WTC11 (cell line): ENCODE results near the gene RPRM. TPM values are rescaled to one million over a fixed set of nuclear protein-coding genes. Genes with fewer than 3 reads are reported as not detected.

Experiments used
- ATAC-seq: fragments of 200-7000 bp; cut with Tn5 transposase; 2 replicates; pipeline ENCODE4 v1.10.0; 2021; ENCODE audit warnings: mild to moderate bottlenecking, moderate library complexity
- CTCF ChIA-PET: fragments of 300-600 bp; sonication (Branson Sonifier 250); formaldehyde crosslinking; loops from one replicate; lab custom pipeline; 2021; ENCODE audit warnings: antibody characterized with exemption; lab: Charles Lee
- POLR2A ChIA-PET: fragments of 350-600 bp; sonication (Branson Sonifier 250); formaldehyde crosslinking; loops from one replicate; lab custom pipeline; 2021; ENCODE audit warnings: antibody characterized with exemption; lab: Charles Lee
- DNase-seq: peaks from one replicate; pipeline ENCODE4 v3.0.0; 2021; ENCODE audit warnings: low spot score
- H3K27ac Mint-ChIP-seq: 2 replicates; pipeline ENCODE4 v1.8.0; 2021; ENCODE audit warnings: mixed read lengths
- H3K27me3 Mint-ChIP-seq: 2 replicates; pipeline ENCODE4 v1.8.0; 2021; ENCODE audit warnings: low read depth, mild to moderate bottlenecking, moderate library complexity, mixed read lengths
- H3K36me3 Mint-ChIP-seq: 2 replicates; pipeline ENCODE4 v1.8.0; 2021; ENCODE audit warnings: mixed read lengths
- H3K4me1 Mint-ChIP-seq: 2 replicates; pipeline ENCODE4 v1.8.0; 2022; ENCODE audit warnings: mixed read lengths
- H3K4me3 Mint-ChIP-seq: 2 replicates; pipeline ENCODE4 v1.8.0; 2021; ENCODE audit warnings: mild to moderate bottlenecking, moderate library complexity, mixed read lengths
- H3K9me3 Mint-ChIP-seq: 2 replicates; pipeline ENCODE4 v1.8.0; 2021; ENCODE audit warnings: mixed read lengths
- CBFB ChIP-seq: sonication (generic); formaldehyde crosslinking; IDR thresholded peaks from 2 replicates; pipeline ENCODE4 v1.8.1; 2022; ENCODE audit warnings: mild to moderate bottlenecking, low read depth, missing genetic modification reagents
- FOXP1 ChIP-seq: sonication (generic); formaldehyde crosslinking; IDR thresholded peaks from 2 replicates; pipeline ENCODE4 v1.8.0; 2022; ENCODE audit warnings: missing genetic modification reagents, mild to moderate bottlenecking, moderate library complexity, borderline replicate concordance
- JUN ChIP-seq: sonication (generic); formaldehyde crosslinking; IDR thresholded peaks from 2 replicates; pipeline ENCODE4 v1.8.0; 2023; ENCODE audit warnings: mild to moderate bottlenecking, missing genetic modification reagents
- MYBL2 ChIP-seq: sonication (generic); formaldehyde crosslinking; IDR thresholded peaks from 2 replicates; pipeline ENCODE4 v1.8.1; 2023; ENCODE audit warnings: mild to moderate bottlenecking, moderate library complexity, missing genetic modification reagents
- NFATC4 ChIP-seq: fragments of 250-450 bp; sonication (Bioruptor Pico); IDR thresholded peaks from 2 replicates; pipeline ENCODE4 v1.9.0; 2021; ENCODE audit warnings: mild to moderate bottlenecking
- NFYB ChIP-seq: sonication (generic); formaldehyde crosslinking; conservative IDR thresholded peaks from 2 replicates; pipeline ENCODE4 v1.8.0; 2022; ENCODE audit warnings: low read depth, missing genetic modification reagents
- PRRX2 ChIP-seq: fragments of 250-450 bp; sonication (Bioruptor Pico); IDR thresholded peaks from 2 replicates; pipeline ENCODE4 v1.8.0; 2021; ENCODE audit warnings: mild to moderate bottlenecking
- SP1 ChIP-seq: sonication (generic); formaldehyde crosslinking; conservative IDR thresholded peaks from 2 replicates; pipeline ENCODE4 v1.8.1; 2022; ENCODE audit warnings: missing genetic modification reagents
- ZBTB21 ChIP-seq: sonication (generic); formaldehyde crosslinking; IDR thresholded peaks from 2 replicates; pipeline ENCODE4 v1.8.1; 2023; ENCODE audit warnings: mild to moderate bottlenecking, missing genetic modification reagents, borderline replicate concordance
- ZNF138 ChIP-seq: sonication (generic); formaldehyde crosslinking; conservative IDR thresholded peaks from 2 replicates; pipeline ENCODE4 v1.8.1; 2022; ENCODE audit warnings: mild to moderate bottlenecking, moderate library complexity, missing genetic modification reagents
- ZNF232 ChIP-seq: sonication (generic); formaldehyde crosslinking; IDR thresholded peaks from 2 replicates; pipeline ENCODE4 v1.8.0; 2022; ENCODE audit warnings: mild to moderate bottlenecking, missing genetic modification reagents
- ZNF263 ChIP-seq: sonication (generic); formaldehyde crosslinking; IDR thresholded peaks from 2 replicates; pipeline ENCODE4 v1.8.1; 2022; ENCODE audit warnings: low read depth, mild to moderate bottlenecking, moderate library complexity, missing genetic modification reagents
- ZNF317 ChIP-seq: sonication (generic); formaldehyde crosslinking; IDR thresholded peaks from 2 replicates; pipeline ENCODE4 v1.8.1; 2023; ENCODE audit warnings: low read depth, mild to moderate bottlenecking, moderate library complexity, missing genetic modification reagents, borderline replicate concordance
- ZNF396 ChIP-seq: fragments of 250-450 bp; sonication (Bioruptor Pico); IDR thresholded peaks from 2 replicates; pipeline ENCODE4 v1.8.0; 2021; ENCODE audit warnings: mild to moderate bottlenecking, moderate library complexity, borderline replicate concordance
- total RNA-seq: library from RNA; stranded (reverse); gene quantifications from 3 replicates; pipeline ENCODE4 v1.2.3, GENCODE V29; 2021
- TF ChIP-seq, protein P1 (sequence below): sonication (generic); formaldehyde crosslinking; IDR thresholded peaks from 2 replicates; pipeline ENCODE4 v1.8.0; 2023; ENCODE audit warnings: missing genetic modification reagents, mild to moderate bottlenecking, borderline replicate concordance
- TF ChIP-seq, protein P2 (sequence below): sonication (generic); formaldehyde crosslinking; IDR thresholded peaks from 2 replicates; pipeline ENCODE4 v1.8.1; 2022; ENCODE audit warnings: low read depth, mild to moderate bottlenecking, moderate library complexity, missing genetic modification reagents, borderline replicate concordance
- TF ChIP-seq, protein P3 (sequence below): sonication (generic); formaldehyde crosslinking; IDR thresholded peaks from 2 replicates; pipeline ENCODE4 v1.8.1; 2023; ENCODE audit warnings: mild to moderate bottlenecking, missing genetic modification reagents, borderline replicate concordance
- TF ChIP-seq, protein P4 (sequence below): sonication (generic); formaldehyde crosslinking; IDR thresholded peaks from 2 replicates; pipeline ENCODE4 v1.8.1; 2023; ENCODE audit warnings: mild to moderate bottlenecking, missing genetic modification reagents, moderate library complexity
- TF ChIP-seq, protein P5 (sequence below): sonication (generic); formaldehyde crosslinking; IDR thresholded peaks from 2 replicates; pipeline ENCODE4 v1.8.0; 2022; ENCODE audit warnings: mild to moderate bottlenecking, missing genetic modification reagents
- TF ChIP-seq, protein P6 (sequence below): sonication (generic); formaldehyde crosslinking; conservative IDR thresholded peaks from 2 replicates; pipeline ENCODE4 v1.8.1; 2022; ENCODE audit warnings: mild to moderate bottlenecking, missing genetic modification reagents
- TF ChIP-seq, protein P7 (sequence below): sonication (generic); formaldehyde crosslinking; IDR thresholded peaks from 2 replicates; pipeline ENCODE4 v1.8.0; 2023; ENCODE audit warnings: mild to moderate bottlenecking, missing genetic modification reagents

The RPRM gene
- total RNA-seq, 1 experiment from 2014 or later, result 28.1 TPM

DNA sequence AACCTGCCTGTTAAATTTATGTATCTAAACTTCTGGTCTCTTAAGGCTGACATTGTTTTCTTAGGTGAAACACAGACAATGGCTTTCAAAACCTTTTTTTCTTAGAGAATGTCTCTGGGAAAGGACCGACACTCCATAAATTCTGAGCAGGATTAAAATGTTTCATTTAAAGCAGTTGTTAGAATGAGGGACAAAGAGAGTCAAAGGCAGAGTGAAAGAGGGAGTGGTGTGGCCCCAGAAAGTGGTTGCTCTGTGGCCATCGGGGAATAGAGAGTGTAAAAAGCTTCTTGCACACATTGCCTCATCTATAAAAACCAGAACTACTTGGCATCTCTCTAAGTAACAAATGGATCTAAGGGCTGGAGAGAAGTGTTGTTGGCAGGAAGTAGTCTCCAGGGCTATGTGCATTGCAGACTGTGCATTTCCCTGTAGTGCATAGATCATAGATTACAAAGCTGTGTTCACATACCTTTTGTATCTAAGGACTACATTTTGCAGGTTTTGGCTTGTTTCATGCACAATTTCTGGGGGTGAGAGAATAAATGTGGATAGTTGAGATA lies 3.6 kb downstream of the RPRM start:
- Mint-ChIP-seq H3K36me3 (no peaks in the 10 kb centered on the region), H3K27me3 (no peaks in the 10 kb centered on the region), H3K27ac (no peak overlapping the region)
- CTCF ChIA-PET, result no interaction called here
- TF ChIP-seq ZNF263 (no peak), ZNF396 (CRISPR knock-in tag) (no peak), ZNF138 (CRISPR knock-in tag) (no peak), SP1 (CRISPR knock-in tag) (no peak), JUN (no peak), MYBL2 (no peak), ZNF317 (CRISPR knock-in tag) (no peak), NFYB (CRISPR knock-in tag) (no peak)
- TF ChIP-seq, protein P1, sequence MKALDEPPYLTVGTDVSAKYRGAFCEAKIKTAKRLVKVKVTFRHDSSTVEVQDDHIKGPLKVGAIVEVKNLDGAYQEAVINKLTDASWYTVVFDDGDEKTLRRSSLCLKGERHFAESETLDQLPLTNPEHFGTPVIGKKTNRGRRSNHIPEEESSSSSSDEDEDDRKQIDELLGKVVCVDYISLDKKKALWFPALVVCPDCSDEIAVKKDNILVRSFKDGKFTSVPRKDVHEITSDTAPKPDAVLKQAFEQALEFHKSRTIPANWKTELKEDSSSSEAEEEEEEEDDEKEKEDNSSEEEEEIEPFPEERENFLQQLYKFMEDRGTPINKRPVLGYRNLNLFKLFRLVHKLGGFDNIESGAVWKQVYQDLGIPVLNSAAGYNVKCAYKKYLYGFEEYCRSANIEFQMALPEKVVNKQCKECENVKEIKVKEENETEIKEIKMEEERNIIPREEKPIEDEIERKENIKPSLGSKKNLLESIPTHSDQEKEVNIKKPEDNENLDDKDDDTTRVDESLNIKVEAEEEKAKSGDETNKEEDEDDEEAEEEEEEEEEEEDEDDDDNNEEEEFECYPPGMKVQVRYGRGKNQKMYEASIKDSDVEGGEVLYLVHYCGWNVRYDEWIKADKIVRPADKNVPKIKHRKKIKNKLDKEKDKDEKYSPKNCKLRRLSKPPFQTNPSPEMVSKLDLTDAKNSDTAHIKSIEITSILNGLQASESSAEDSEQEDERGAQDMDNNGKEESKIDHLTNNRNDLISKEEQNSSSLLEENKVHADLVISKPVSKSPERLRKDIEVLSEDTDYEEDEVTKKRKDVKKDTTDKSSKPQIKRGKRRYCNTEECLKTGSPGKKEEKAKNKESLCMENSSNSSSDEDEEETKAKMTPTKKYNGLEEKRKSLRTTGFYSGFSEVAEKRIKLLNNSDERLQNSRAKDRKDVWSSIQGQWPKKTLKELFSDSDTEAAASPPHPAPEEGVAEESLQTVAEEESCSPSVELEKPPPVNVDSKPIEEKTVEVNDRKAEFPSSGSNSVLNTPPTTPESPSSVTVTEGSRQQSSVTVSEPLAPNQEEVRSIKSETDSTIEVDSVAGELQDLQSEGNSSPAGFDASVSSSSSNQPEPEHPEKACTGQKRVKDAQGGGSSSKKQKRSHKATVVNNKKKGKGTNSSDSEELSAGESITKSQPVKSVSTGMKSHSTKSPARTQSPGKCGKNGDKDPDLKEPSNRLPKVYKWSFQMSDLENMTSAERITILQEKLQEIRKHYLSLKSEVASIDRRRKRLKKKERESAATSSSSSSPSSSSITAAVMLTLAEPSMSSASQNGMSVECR (CRISPR knock-in tag), result no peak
- TF ChIP-seq, protein P2, sequence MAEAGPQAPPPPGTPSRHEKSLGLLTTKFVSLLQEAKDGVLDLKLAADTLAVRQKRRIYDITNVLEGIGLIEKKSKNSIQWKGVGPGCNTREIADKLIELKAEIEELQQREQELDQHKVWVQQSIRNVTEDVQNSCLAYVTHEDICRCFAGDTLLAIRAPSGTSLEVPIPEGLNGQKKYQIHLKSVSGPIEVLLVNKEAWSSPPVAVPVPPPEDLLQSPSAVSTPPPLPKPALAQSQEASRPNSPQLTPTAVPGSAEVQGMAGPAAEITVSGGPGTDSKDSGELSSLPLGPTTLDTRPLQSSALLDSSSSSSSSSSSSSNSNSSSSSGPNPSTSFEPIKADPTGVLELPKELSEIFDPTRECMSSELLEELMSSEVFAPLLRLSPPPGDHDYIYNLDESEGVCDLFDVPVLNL (CRISPR knock-in tag), result no peak
- TF ChIP-seq, protein P3, sequence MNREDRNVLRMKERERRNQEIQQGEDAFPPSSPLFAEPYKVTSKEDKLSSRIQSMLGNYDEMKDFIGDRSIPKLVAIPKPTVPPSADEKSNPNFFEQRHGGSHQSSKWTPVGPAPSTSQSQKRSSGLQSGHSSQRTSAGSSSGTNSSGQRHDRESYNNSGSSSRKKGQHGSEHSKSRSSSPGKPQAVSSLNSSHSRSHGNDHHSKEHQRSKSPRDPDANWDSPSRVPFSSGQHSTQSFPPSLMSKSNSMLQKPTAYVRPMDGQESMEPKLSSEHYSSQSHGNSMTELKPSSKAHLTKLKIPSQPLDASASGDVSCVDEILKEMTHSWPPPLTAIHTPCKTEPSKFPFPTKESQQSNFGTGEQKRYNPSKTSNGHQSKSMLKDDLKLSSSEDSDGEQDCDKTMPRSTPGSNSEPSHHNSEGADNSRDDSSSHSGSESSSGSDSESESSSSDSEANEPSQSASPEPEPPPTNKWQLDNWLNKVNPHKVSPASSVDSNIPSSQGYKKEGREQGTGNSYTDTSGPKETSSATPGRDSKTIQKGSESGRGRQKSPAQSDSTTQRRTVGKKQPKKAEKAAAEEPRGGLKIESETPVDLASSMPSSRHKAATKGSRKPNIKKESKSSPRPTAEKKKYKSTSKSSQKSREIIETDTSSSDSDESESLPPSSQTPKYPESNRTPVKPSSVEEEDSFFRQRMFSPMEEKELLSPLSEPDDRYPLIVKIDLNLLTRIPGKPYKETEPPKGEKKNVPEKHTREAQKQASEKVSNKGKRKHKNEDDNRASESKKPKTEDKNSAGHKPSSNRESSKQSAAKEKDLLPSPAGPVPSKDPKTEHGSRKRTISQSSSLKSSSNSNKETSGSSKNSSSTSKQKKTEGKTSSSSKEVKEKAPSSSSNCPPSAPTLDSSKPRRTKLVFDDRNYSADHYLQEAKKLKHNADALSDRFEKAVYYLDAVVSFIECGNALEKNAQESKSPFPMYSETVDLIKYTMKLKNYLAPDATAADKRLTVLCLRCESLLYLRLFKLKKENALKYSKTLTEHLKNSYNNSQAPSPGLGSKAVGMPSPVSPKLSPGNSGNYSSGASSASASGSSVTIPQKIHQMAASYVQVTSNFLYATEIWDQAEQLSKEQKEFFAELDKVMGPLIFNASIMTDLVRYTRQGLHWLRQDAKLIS (CRISPR knock-in tag), result no peak
- TF ChIP-seq, all 79 proteins: peak for 0
- ATAC-seq, result no peak
- no peak for DNase-seq
- H3K4me1 Mint-ChIP-seq, result peaks cover 58% of the 10 kb centered on the region
- peaks cover 3% of the 10 kb centered on the region; the same call in 1 of the 2 replicates for H3K9me3 Mint-ChIP-seq
- POLR2A ChIA-PET, result no interaction called here
- H3K4me3 Mint-ChIP-seq, result peak overlapping the region; percentile 79

DNA sequence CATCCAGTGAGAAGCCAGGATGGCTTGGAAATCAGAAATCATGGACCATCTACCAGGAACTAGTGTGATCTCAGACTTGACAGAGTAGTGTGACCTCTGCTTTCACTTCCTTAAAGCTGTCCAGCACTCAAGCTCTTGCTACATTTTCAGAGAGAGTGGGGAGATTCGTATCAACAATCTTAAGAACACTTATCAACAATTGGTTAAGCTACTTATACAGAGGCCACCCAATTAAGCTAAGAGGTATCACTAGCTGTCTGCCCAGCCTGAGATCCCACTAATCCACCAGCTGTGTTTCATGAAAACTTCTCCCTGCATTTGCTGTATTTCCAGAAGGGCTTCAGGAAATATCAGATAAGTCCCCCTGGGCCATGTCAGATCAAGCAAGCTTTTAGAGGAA lies 4.2 kb downstream of the RPRM start:
- Mint-ChIP-seq H3K4me1 (peaks cover 56% of the 10 kb centered on the region), H3K4me3 (no peak overlapping the region), H3K9me3 (peaks cover 3% of the 10 kb centered on the region; the same call in 1 of the 2 replicates), H3K27me3 (no peaks in the 10 kb centered on the region), H3K27ac (no peak overlapping the region), H3K36me3 (no peaks in the 10 kb centered on the region)
- ChIA-PET CTCF (no interaction called here), POLR2A (no interaction called here)
- no peak for ATAC-seq
- no peak for DNase-seq
- TF ChIP-seq, protein P4, sequence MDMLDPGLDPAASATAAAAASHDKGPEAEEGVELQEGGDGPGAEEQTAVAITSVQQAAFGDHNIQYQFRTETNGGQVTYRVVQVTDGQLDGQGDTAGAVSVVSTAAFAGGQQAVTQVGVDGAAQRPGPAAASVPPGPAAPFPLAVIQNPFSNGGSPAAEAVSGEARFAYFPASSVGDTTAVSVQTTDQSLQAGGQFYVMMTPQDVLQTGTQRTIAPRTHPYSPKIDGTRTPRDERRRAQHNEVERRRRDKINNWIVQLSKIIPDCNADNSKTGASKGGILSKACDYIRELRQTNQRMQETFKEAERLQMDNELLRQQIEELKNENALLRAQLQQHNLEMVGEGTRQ (CRISPR knock-in tag), result no peak
- TF ChIP-seq, protein P5, sequence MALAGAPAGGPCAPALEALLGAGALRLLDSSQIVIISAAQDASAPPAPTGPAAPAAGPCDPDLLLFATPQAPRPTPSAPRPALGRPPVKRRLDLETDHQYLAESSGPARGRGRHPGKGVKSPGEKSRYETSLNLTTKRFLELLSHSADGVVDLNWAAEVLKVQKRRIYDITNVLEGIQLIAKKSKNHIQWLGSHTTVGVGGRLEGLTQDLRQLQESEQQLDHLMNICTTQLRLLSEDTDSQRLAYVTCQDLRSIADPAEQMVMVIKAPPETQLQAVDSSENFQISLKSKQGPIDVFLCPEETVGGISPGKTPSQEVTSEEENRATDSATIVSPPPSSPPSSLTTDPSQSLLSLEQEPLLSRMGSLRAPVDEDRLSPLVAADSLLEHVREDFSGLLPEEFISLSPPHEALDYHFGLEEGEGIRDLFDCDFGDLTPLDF (CRISPR knock-in tag), result no peak
- TF ChIP-seq, protein P6, sequence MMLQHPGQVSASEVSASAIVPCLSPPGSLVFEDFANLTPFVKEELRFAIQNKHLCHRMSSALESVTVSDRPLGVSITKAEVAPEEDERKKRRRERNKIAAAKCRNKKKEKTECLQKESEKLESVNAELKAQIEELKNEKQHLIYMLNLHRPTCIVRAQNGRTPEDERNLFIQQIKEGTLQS (CRISPR knock-in tag), result no peak
- TF ChIP-seq ZNF232 (CRISPR knock-in tag), result no peak
- no peak for TF ChIP-seq NFATC4 (CRISPR knock-in tag)
- no peak for TF ChIP-seq FOXP1 (CRISPR knock-in tag)
- no peak for TF ChIP-seq ZBTB21 (CRISPR knock-in tag)
- TF ChIP-seq PRRX2, result no peak
- TF ChIP-seq, protein P7, sequence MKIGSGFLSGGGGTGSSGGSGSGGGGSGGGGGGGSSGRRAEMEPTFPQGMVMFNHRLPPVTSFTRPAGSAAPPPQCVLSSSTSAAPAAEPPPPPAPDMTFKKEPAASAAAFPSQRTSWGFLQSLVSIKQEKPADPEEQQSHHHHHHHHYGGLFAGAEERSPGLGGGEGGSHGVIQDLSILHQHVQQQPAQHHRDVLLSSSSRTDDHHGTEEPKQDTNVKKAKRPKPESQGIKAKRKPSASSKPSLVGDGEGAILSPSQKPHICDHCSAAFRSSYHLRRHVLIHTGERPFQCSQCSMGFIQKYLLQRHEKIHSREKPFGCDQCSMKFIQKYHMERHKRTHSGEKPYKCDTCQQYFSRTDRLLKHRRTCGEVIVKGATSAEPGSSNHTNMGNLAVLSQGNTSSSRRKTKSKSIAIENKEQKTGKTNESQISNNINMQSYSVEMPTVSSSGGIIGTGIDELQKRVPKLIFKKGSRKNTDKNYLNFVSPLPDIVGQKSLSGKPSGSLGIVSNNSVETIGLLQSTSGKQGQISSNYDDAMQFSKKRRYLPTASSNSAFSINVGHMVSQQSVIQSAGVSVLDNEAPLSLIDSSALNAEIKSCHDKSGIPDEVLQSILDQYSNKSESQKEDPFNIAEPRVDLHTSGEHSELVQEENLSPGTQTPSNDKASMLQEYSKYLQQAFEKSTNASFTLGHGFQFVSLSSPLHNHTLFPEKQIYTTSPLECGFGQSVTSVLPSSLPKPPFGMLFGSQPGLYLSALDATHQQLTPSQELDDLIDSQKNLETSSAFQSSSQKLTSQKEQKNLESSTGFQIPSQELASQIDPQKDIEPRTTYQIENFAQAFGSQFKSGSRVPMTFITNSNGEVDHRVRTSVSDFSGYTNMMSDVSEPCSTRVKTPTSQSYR, result no peak
- TF ChIP-seq JUN, result no peak
- TF ChIP-seq CBFB (CRISPR knock-in tag), result no peak
